A549 (cell line): Measurements from ENCODE around the gene VIT.

Experiments used
- CHD2 ChIP-seq: fragments of 150-350 bp; IDR thresholded peaks from 2 replicates; pipeline ENCODE4 v1.6.1; 2014; ENCODE audit warnings: low read length; ENCODE audit not compliant: partially characterized antibody
- CTCF ChIP-seq: fragments of >200 bp; sonication (Bioruptor Twin); formaldehyde crosslinking; IDR thresholded peaks from 3 replicates; pipeline ENCODE4 v1.5.1; 2016
- ELK1 ChIP-seq: fragments of 150-350 bp; IDR thresholded peaks from 2 replicates; pipeline ENCODE4 v1.6.1; 2014; ENCODE audit warnings: low read depth, mild to moderate bottlenecking, low read length
- EP300 ChIP-seq, 2 experiments: fragments of >200 bp; sonication (Bioruptor Twin); formaldehyde crosslinking; IDR thresholded peaks; 2 replicates in 1 of 2; 3 replicates in 1 of 2; pipeline ENCODE4 v1.6.1; 2016 to 2017
- JUN ChIP-seq, 2 experiments: fragments of >200 bp; sonication (Bioruptor Twin); formaldehyde crosslinking; IDR thresholded peaks; 2 replicates in 1 of 2; 3 replicates in 1 of 2; pipeline ENCODE4 v1.6.1; 2016 to 2017
- MAFK ChIP-seq: fragments of 450-650 bp; IDR thresholded peaks from 2 replicates; pipeline ENCODE4 v1.6.1; 2014; ENCODE audit not compliant: partially characterized antibody
- NR3C1 ChIP-seq: fragments of >200 bp; sonication (Bioruptor Twin); formaldehyde crosslinking; IDR thresholded peaks from 3 replicates; pipeline ENCODE4 v1.6.1; 2017
- RAD21 ChIP-seq, 2 experiments: fragments of >200 bp in 1 of 2; sonication (Bioruptor Twin) in 1 of 2; formaldehyde crosslinking in 1 of 2; IDR thresholded peaks in 1 of 2; conservative IDR thresholded peaks in 1 of 2; 2 replicates in 1 of 2; 3 replicates in 1 of 2; pipeline ENCODE4 v1.6.1; 2012 to 2018; ENCODE audit warnings: inconsistent platforms in 1 of 2
- RFX5 ChIP-seq: fragments of 450-650 bp; IDR thresholded peaks from 2 replicates; pipeline ENCODE4 v1.7.1; 2014; ENCODE audit warnings: antibody characterized with exemption, mild to moderate bottlenecking, moderate library complexity

GRCh38 chr2:36701918-36702317 is 5.4 kb downstream of the VIT start:
- no peak for TF ChIP-seq CTCF
- TF ChIP-seq RAD21 (conservative IDR thresholded peaks at IDR 0.05 in 1 of 2, IDR thresholded peaks at IDR 0.05 in 1 of 2), result no peak
- no peak for TF ChIP-seq MAFK
- TF ChIP-seq ELK1, result no peak
- no peak for TF ChIP-seq NR3C1
- TF ChIP-seq CHD2, result no peak
- TF ChIP-seq JUN (IDR thresholded peaks at IDR 0.05), result no peak
- TF ChIP-seq EP300 (IDR thresholded peaks at IDR 0.05), result no peak
- no peak for TF ChIP-seq RFX5
